B cell (primary cell): ENCODE data around the gene TTC34.
A peak's percentile ranks its signal among the peaks of the same experiment; 100 is the strongest.

ENCODE experiments used
- CTCF ChIP-seq: fragments of 200-600 bp; IDR thresholded peaks from one replicate; pipeline ENCODE4 v1.8.0; 2022; ENCODE audit warnings: antibody characterized with exemption, mild to moderate bottlenecking
- EZH2 ChIP-seq: IDR thresholded peaks from 2 replicates; pipeline ENCODE4 v1.6.1; 2012; ENCODE audit warnings: borderline replicate concordance, low read depth, mild to moderate bottlenecking, moderate library complexity, low read length; ENCODE audit not compliant: insufficient read depth, poor library complexity, severe bottlenecking

- TF ChIP-seq CTCF (peak; percentile 83), EZH2 (no peak)
Observed at GRCh38 chr1:2786329-2787162, 14.9 kb downstream of the TTC34 start.
